ENCODE data around the gene CAPN2. TPM values are rescaled to one million over a fixed set of nuclear protein-coding genes. Genes with fewer than 3 reads are reported as not detected.

CAPN2 gene
- total RNA-seq, 4 donors from 2014 or later: 193 to 505 (median 387) TPM

GRCh38 chr1:223750730-223751570 is 38.6 kb downstream of the CAPN2 start:
- peaks cover 0 to 66% (median 36%) of the 10 kb centered on the region in 4 donors for H3K36me3 ChIP-seq
- TF ChIP-seq POLR2AphosphoS5 (IDR thresholded peaks at IDR 0.05) (no peak), CTCF (IDR thresholded peaks at IDR 0.05) (no peak), POLR2A (IDR thresholded peaks at IDR 0.05) (no peak), EP300 (IDR thresholded peaks at IDR 0.05; ENCODE audit: low read depth) (no peak)
- H3K9me3 ChIP-seq: no peaks in the 10 kb centered on the region
- peaks cover 7 to 25% (median 15%) of the 10 kb centered on the region in 4 donors for H3K4me1 ChIP-seq
- no peak overlapping the region for H3K27ac ChIP-seq
- H3K27me3 ChIP-seq: no peaks in the 10 kb centered on the region
- DNase-seq: no peak
- in situ Hi-C loops (cut with MboI; ENCODE audit: low pct_ligation_motif_present in 1 of 4, low pct_unique_long_range_greater_than_20kb in 1 of 4, low sequenced_read_pairs in 3 of 4): loop anchor here in 3 of 4 donors (5.0 to 10.0 kb wide), 3 partner anchors 44 to 54 kb away; no protein-coding TSS in a partner anchor
- intact Hi-C loops (cut with DNase I; ENCODE audit: low total_unique reads): no loop called here
- H3K4me3 ChIP-seq: no peak overlapping the region
- WGBS, 2 donors (ENCODE audit: low coverage in 1 of 2): 90 to 91% methylated on average over 2 to 13 of the region's 13 CpGs

GRCh38 chr1:223751696-223752095 is 39.4 kb downstream of the CAPN2 start:
- Histone ChIP-seq H3K27me3 (no peaks in the 10 kb centered on the region), H3K9me3 (no peaks in the 10 kb centered on the region), H3K4me1 (peaks cover 7 to 25% (median 15%) of the 10 kb centered on the region in 4 donors), H3K4me3 (no peak overlapping the region), H3K36me3 (peaks cover 0 to 67% (median 35%) of the 10 kb centered on the region in 4 donors), H3K27ac (no peak overlapping the region)
- WGBS, 2 donors (ENCODE audit: low coverage in 1 of 2): 93 to 100% methylated on average over 2 to 4 of the region's 4 CpGs
- TF ChIP-seq CTCF (IDR thresholded peaks at IDR 0.05) (no peak), EP300 (IDR thresholded peaks at IDR 0.05; ENCODE audit: low read depth) (no peak), POLR2A (IDR thresholded peaks at IDR 0.05) (no peak), POLR2AphosphoS5 (IDR thresholded peaks at IDR 0.05) (no peak)
- no peak for DNase-seq
- intact Hi-C loops (cut with DNase I; ENCODE audit: low total_unique reads) (no loop called here), in situ Hi-C loops (cut with MboI; ENCODE audit: low pct_ligation_motif_present in 1 of 4, low pct_unique_long_range_greater_than_20kb in 1 of 4, low sequenced_read_pairs in 3 of 4) (loop anchor here in 3 of 4 donors (5.0 to 10.0 kb wide), 3 partner anchors 44 to 54 kb away; no protein-coding TSS in a partner anchor)

GRCh38 chr1:223752721-223753515 is 40.6 kb downstream of the CAPN2 start:
- no peak for DNase-seq
- Histone ChIP-seq H3K4me3 (no peak overlapping the region), H3K27me3 (no peaks in the 10 kb centered on the region), H3K27ac (no peak overlapping the region), H3K9me3 (no peaks in the 10 kb centered on the region), H3K36me3 (peaks cover 0 to 62% (median 33%) of the 10 kb centered on the region in 4 donors), H3K4me1 (peaks cover 7 to 17% (median 11%) of the 10 kb centered on the region in 4 donors)
- intact Hi-C loops (cut with DNase I; ENCODE audit: low total_unique reads) (no loop called here), in situ Hi-C loops (cut with MboI; ENCODE audit: low pct_ligation_motif_present in 1 of 4, low pct_unique_long_range_greater_than_20kb in 1 of 4, low sequenced_read_pairs in 3 of 4) (loop anchor here in 3 of 4 donors (5.0 to 10.0 kb wide), 3 partner anchors 46 to 56 kb away; no protein-coding TSS in a partner anchor)
- 89 to 90% methylated on average over 5 to 15 of the region's 15 CpGs for WGBS, 2 donors (ENCODE audit: low coverage in 1 of 2)
- TF ChIP-seq POLR2A (IDR thresholded peaks at IDR 0.05) (no peak), EP300 (IDR thresholded peaks at IDR 0.05; ENCODE audit: low read depth) (no peak), POLR2AphosphoS5 (IDR thresholded peaks at IDR 0.05) (no peak), CTCF (IDR thresholded peaks at IDR 0.05) (no peak)
